Upper lobe of left lung (tissue), 4 donors: ENCODE measurements around the gene AGBL4.

Experiments
- CTCF ChIP-seq, 6 experiments: fragments of 450-650 bp in 4 of 6; fragments of 200-600 bp in 2 of 6; sonication (generic) in 2 of 6; IDR thresholded peaks; one replicate each; pipeline ENCODE4 v1.5.1; 2016 to 2019; ENCODE audit warnings: antibody characterized with exemption in 6 of 6
- EP300 ChIP-seq, 4 donors: sonication (generic); formaldehyde crosslinking; IDR thresholded peaks; one replicate each; pipeline ENCODE4 v1.5.1; 2017; ENCODE audit warnings: antibody characterized with exemption in 4 of 4, control low read depth in 2 of 4
- POLR2A ChIP-seq, 4 donors: fragments of 450-650 bp; IDR thresholded peaks; one replicate each; pipeline ENCODE4 v1.5.1; 2016 to 2017; ENCODE audit warnings: antibody characterized with exemption in 4 of 4, mild to moderate bottlenecking in 2 of 4
- POLR2AphosphoS5 ChIP-seq, 2 donors: sonication (generic); formaldehyde crosslinking; IDR thresholded peaks; one replicate each; pipeline ENCODE4 v1.5.1; 2017; ENCODE audit warnings: antibody characterized with exemption in 2 of 2

- TF ChIP-seq CTCF (IDR thresholded peaks at IDR 0.05) = no peak
- TF ChIP-seq POLR2A (IDR thresholded peaks at IDR 0.05) = no peak
- TF ChIP-seq EP300 (IDR thresholded peaks at IDR 0.05) = no peak
- TF ChIP-seq POLR2AphosphoS5 (IDR thresholded peaks at IDR 0.05) = no peak
Measured at GRCh38 chr1:48740621-48741020, 1283.1 kb downstream of the AGBL4 start.
